OCI-LY1 (cell line): Measurements from ENCODE around the gene CEP164.

Experiments used
- H2AFZ ChIP-seq: fragments of 200-600 bp; sonication (generic), shearing (Covaris generic); 2 replicates; pipeline ENCODE4 v1.6.0; 2014; ENCODE audit warnings: antibody characterized with exemption, mild to moderate bottlenecking, low read length
- H3F3A ChIP-seq: fragments of 200-600 bp; sonication (generic), shearing (Covaris generic); 2 replicates; pipeline ENCODE4 v1.6.0; 2014; ENCODE audit warnings: mild to moderate bottlenecking, antibody characterized with exemption, low read length, moderate library complexity; ENCODE audit not compliant: insufficient read depth
- H3K27ac ChIP-seq: fragments of 200-600 bp; sonication (generic); 2 replicates; pipeline ENCODE4 v1.5.1; 2014; ENCODE audit warnings: low read length, mixed run types, mild to moderate bottlenecking, low read depth; ENCODE audit not compliant: poor library complexity, severe bottlenecking
- H3K27me3 ChIP-seq: fragments of 200-600 bp; sonication (generic); 2 replicates; pipeline ENCODE4 v1.6.0; 2014; ENCODE audit warnings: antibody characterized with exemption, mild to moderate bottlenecking, low read length, moderate library complexity; ENCODE audit not compliant: insufficient read depth
- H3K36me3 ChIP-seq: fragments of 200-600 bp; sonication (generic); 2 replicates; pipeline ENCODE4 v1.6.1; 2014; ENCODE audit warnings: mild to moderate bottlenecking, antibody characterized with exemption, low read length, moderate library complexity, mixed read lengths; ENCODE audit not compliant: insufficient read depth
- H3K4me1 ChIP-seq: fragments of 200-600 bp; sonication (generic); 2 replicates; pipeline ENCODE4 v1.5.1; 2014; ENCODE audit warnings: mild to moderate bottlenecking, low read length, moderate library complexity; ENCODE audit not compliant: insufficient read depth, severe bottlenecking
- H3K4me2 ChIP-seq: fragments of 200-600 bp; sonication (generic), shearing (Covaris generic); 2 replicates; pipeline ENCODE4 v1.6.1; 2014; ENCODE audit warnings: low read length
- H3K4me3 ChIP-seq: fragments of 200-600 bp; sonication (generic); 2 replicates; pipeline ENCODE4 v1.5.1; 2014; ENCODE audit warnings: low read length, low read depth, mild to moderate bottlenecking, mixed read lengths; ENCODE audit not compliant: poor library complexity, severe bottlenecking
- H3K79me2 ChIP-seq: fragments of 200-600 bp; shearing (Covaris generic); 2 replicates; pipeline ENCODE4 v1.6.1; 2016; ENCODE audit warnings: mixed run types, low read length, mixed read lengths; ENCODE audit not compliant: insufficient read depth
- H3K9ac ChIP-seq: fragments of 200-600 bp; sonication (generic), shearing (Covaris generic); 2 replicates; pipeline ENCODE4 v1.6.1; 2014; ENCODE audit warnings: mild to moderate bottlenecking, low read length, mixed read lengths
- H3K9me2 ChIP-seq: fragments of 200-600 bp; sonication (generic), shearing (Covaris generic); 2 replicates; pipeline ENCODE4 v1.6.1; 2014; ENCODE audit warnings: low read depth, mild to moderate bottlenecking, low read length, mixed read lengths
- H3K9me3 ChIP-seq: fragments of 200-600 bp; shearing (Covaris generic); 2 replicates; pipeline ENCODE4 v1.6.1; 2014; ENCODE audit warnings: low read length, mixed read lengths
- H4K20me1 ChIP-seq: fragments of 200-600 bp; sonication (generic), shearing (Covaris generic); 2 replicates; pipeline ENCODE4 v1.6.0; 2016; ENCODE audit warnings: mild to moderate bottlenecking, low read length; ENCODE audit not compliant: insufficient read depth
- CTCF ChIP-seq: fragments of 200-600 bp; sonication (generic), shearing (Covaris generic); IDR thresholded peaks from 2 replicates; pipeline ENCODE4 v1.5.1; 2017; ENCODE audit warnings: mild to moderate bottlenecking, antibody characterized with exemption, low read length, moderate library complexity, mixed read lengths
- EZH2 ChIP-seq: fragments of 200-600 bp; sonication (generic), shearing (Covaris generic); IDR thresholded peaks from 2 replicates; pipeline ENCODE4 v1.8.0; 2017; ENCODE audit warnings: borderline replicate concordance, mixed run types, mild to moderate bottlenecking, antibody characterized with exemption, low read length, moderate library complexity, mixed read lengths

CEP164 gene

GRCh38 chr11:117427356-117427874 is 99.8 kb downstream of the CEP164 start:
- Histone ChIP-seq H3K4me2 (no peak overlapping the region), H3K9me3 (no peaks in the 10 kb centered on the region), H4K20me1 (no peaks in the 10 kb centered on the region), H3K4me3 (no peak overlapping the region), H3F3A (no peaks in the 10 kb centered on the region), H3K27me3 (no peaks in the 10 kb centered on the region), H3K79me2 (no peaks in the 10 kb centered on the region), H3K4me1 (no peaks in the 10 kb centered on the region), H3K36me3 (no peaks in the 10 kb centered on the region), H3K27ac (no peak overlapping the region), H2AFZ (no peak overlapping the region), H3K9ac (no peak overlapping the region), H3K9me2 (no peaks in the 10 kb centered on the region)
- TF ChIP-seq EZH2: no peak

- H3K9me2 ChIP-seq: no peaks in the 10 kb centered on the region
- no peak overlapping the region for H3K9ac ChIP-seq
- H3K27me3 ChIP-seq: no peaks in the 10 kb centered on the region
- TF ChIP-seq CTCF: no peak
- TF ChIP-seq EZH2: no peak
- no peak overlapping the region for H3K27ac ChIP-seq
- no peaks in the 10 kb centered on the region for H3K36me3 ChIP-seq
- H4K20me1 ChIP-seq: no peaks in the 10 kb centered on the region
- no peak overlapping the region for H3K4me2 ChIP-seq
- no peaks in the 10 kb centered on the region for H3K4me1 ChIP-seq
- no peaks in the 10 kb centered on the region for H3K9me3 ChIP-seq
- no peak overlapping the region for H3K4me3 ChIP-seq
- H2AFZ ChIP-seq: no peak overlapping the region
- H3F3A ChIP-seq: no peaks in the 10 kb centered on the region
- no peaks in the 10 kb centered on the region for H3K79me2 ChIP-seq
These were observed 100.7 kb downstream of the CEP164 start for GRCh38 chr11:117428186-117428855.

- Histone ChIP-seq H3K4me2 (no peak overlapping the region), H3K9me3 (no peaks in the 10 kb centered on the region), H3K27me3 (no peaks in the 10 kb centered on the region), H2AFZ (no peak overlapping the region), H3K9ac (no peak overlapping the region), H3K27ac (no peak overlapping the region), H4K20me1 (no peaks in the 10 kb centered on the region), H3F3A (no peaks in the 10 kb centered on the region), H3K79me2 (no peaks in the 10 kb centered on the region), H3K36me3 (no peaks in the 10 kb centered on the region), H3K9me2 (no peaks in the 10 kb centered on the region), H3K4me1 (no peaks in the 10 kb centered on the region), H3K4me3 (no peak overlapping the region)
- TF ChIP-seq EZH2: no peak
- TF ChIP-seq CTCF: no peak
These were observed 101.2 kb downstream of the CEP164 start for GRCh38 chr11:117428856-117429229.
